SK-N-MC (cell line): ENCODE measurements around the gene LCN1.

ENCODE experiments used
- EZH2 ChIP-seq: fragments of 200-600 bp; sonication (generic); IDR thresholded peaks from one replicate; pipeline ENCODE4 v1.6.1; 2017; ENCODE audit warnings: antibody characterized with exemption
- FOXP2 ChIP-seq: optimal IDR thresholded peaks from 2 replicates; pipeline ENCODE3; 2011; ENCODE audit warnings: mild to moderate bottlenecking, moderate library complexity; ENCODE audit not compliant: insufficient read depth; ENCODE audit errors: extremely low read length, control extremely low read depth
- POLR2AphosphoS5 ChIP-seq: IDR thresholded peaks from 2 replicates; pipeline ENCODE4 v1.6.1; 2012; ENCODE audit warnings: mild to moderate bottlenecking, low read depth, low read length, borderline replicate concordance

DNA sequence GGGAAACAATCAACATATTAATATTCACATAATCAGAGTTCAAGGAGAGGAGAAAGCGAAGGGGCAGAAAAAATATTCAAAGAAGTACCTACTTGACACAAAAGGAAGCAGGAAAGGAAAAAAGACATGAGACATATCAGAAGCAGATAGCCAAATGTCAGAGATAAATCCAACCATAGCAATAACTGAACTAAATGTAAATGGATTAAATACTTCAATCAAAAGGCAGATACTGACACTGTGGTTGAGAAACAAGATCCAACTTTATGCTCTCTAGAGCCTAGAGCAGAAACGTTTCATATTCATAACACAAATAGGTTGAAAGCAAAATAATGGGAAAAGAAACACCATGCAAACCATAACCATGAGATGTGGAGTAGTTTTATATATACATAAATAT is 11.8 kb upstream of the LCN1 start:
- TF ChIP-seq EZH2 (no peak), FOXP2 (no peak), POLR2AphosphoS5 (no peak)
